ENCODE data around the gene SORL1.

Gene SORL1

DNA sequence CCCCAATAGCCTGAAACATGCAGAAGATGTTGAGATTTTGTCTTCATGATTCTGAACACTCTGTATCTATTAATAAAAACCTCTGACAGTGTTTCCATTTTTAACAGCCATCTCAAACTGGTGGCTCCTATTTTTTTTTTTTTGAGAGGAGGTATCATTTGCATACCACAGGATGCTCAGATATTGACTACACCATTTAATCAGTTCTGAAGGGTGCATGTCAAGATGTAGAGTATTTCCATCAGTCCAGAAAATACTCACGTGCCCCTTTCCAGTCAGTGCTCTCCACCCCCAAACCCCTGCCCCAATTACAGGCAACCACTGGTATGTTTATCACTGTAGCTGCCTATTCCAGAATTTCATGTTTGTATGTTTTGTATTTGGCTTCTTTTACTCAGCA is 85.9 kb downstream of the SORL1 start:
- TF ChIP-seq, protein P1, sequence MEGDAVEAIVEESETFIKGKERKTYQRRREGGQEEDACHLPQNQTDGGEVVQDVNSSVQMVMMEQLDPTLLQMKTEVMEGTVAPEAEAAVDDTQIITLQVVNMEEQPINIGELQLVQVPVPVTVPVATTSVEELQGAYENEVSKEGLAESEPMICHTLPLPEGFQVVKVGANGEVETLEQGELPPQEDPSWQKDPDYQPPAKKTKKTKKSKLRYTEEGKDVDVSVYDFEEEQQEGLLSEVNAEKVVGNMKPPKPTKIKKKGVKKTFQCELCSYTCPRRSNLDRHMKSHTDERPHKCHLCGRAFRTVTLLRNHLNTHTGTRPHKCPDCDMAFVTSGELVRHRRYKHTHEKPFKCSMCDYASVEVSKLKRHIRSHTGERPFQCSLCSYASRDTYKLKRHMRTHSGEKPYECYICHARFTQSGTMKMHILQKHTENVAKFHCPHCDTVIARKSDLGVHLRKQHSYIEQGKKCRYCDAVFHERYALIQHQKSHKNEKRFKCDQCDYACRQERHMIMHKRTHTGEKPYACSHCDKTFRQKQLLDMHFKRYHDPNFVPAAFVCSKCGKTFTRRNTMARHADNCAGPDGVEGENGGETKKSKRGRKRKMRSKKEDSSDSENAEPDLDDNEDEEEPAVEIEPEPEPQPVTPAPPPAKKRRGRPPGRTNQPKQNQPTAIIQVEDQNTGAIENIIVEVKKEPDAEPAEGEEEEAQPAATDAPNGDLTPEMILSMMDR (IDR thresholded peaks at IDR 0.05; ENCODE audit: control insufficient read depth, insufficient read depth, low read depth, low read length, missing control alignments): no peak
- DNase-seq (ENCODE audit: low read depth): no peak
- no peak overlapping the region for H3K4me3 ChIP-seq (ENCODE audit: control insufficient read depth, low read depth, low read length)

DNA sequence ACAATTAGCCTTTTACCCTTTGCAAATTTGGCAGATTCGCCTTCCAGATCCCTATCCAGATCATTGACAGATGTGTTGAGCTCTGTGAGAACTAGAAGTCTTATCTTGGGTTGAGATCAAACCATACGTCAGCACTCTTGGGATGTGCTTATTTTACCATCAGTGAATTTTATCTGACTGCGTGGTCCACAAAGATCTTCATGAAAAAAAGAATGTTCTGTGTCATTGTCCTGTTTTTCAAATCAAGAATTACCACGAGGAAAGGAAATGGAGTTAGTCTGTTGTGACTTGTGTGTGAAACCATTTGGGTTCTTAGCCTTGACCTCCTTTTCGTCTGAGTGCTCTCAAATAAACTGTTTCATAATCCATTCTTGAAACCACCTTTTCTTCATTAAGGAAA is 86.9 kb downstream of the SORL1 start:
- TF ChIP-seq, protein P1 (IDR thresholded peaks at IDR 0.05; ENCODE audit: control insufficient read depth, insufficient read depth, low read depth, low read length, missing control alignments): no peak
- H3K4me3 ChIP-seq (ENCODE audit: control insufficient read depth, low read depth, low read length): no peak overlapping the region
- no peak for DNase-seq (ENCODE audit: low read depth)

DNA sequence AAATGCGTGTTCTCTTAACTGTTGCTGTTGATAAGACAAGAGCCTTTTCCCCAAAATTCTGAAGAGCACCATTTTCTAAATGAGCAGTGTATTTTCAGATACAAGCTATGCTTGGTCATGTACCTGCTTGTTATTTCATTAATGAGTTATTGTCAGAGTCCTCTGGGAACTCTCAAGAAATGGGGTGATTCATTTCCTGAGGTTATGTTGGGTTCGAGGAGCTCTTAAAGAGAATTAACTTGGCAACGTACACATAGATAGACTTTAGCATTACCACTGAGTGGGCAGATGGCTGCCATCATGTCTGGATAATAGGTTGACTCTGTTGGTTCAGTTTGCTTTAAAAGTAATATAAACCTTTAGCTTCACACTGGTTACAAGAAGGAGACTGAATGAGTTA is 88.5 kb downstream of the SORL1 start:
- H3K4me3 ChIP-seq (ENCODE audit: control insufficient read depth, low read depth, low read length): no peak overlapping the region
- TF ChIP-seq, protein P1 (IDR thresholded peaks at IDR 0.05; ENCODE audit: control insufficient read depth, insufficient read depth, low read depth, low read length, missing control alignments): no peak
- no peak for DNase-seq (ENCODE audit: low read depth)

GRCh38 chr11:121543836-121544380 is 91.8 kb downstream of the SORL1 start:
- TF ChIP-seq, protein P1 (IDR thresholded peaks at IDR 0.05; ENCODE audit: control insufficient read depth, insufficient read depth, low read depth, low read length, missing control alignments): no peak
- H3K4me3 ChIP-seq (ENCODE audit: control insufficient read depth, low read depth, low read length): no peak overlapping the region
- no peak for DNase-seq (ENCODE audit: low read depth)

GRCh38 chr11:121544956-121545355 is 92.8 kb downstream of the SORL1 start:
- no peak overlapping the region for H3K4me3 ChIP-seq (ENCODE audit: control insufficient read depth, low read depth, low read length)
- DNase-seq (ENCODE audit: low read depth): no peak
- TF ChIP-seq, protein P1 (IDR thresholded peaks at IDR 0.05; ENCODE audit: control insufficient read depth, insufficient read depth, low read depth, low read length, missing control alignments): no peak

DNA sequence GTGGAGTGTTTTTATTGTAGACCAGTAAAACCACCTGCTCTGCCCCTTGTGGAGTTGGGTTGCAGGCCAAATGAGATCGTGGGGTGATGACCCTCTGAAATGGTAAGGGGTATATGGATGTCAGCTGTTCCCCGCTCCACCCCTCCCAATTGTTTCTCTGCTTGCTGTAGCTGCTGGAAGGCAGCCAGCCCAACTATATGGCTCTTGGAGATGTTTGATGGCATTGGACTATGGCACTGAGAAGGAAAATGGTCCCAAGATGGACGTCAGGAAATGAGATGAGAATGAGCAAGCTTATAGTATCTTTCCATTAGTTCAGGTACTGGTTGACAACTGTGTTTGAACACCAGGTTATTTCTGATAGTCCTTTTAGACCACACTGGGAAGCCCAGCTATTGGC is 95.5 kb downstream of the SORL1 start:
- TF ChIP-seq, protein P1 (IDR thresholded peaks at IDR 0.05; ENCODE audit: control insufficient read depth, insufficient read depth, low read depth, low read length, missing control alignments): no peak

More for the DNA sequence above, 95.5 kb downstream of the SORL1 start:
- H3K4me3 ChIP-seq (ENCODE audit: control insufficient read depth, low read depth, low read length): no peak overlapping the region
- DNase-seq (ENCODE audit: low read depth): no peak
